ENCODE data around the gene GRIK1. TPM values are rescaled to one million over a fixed set of nuclear protein-coding genes. Genes with fewer than 3 reads are reported as not detected.
A peak's percentile ranks its signal among the peaks of the same experiment; 100 is the strongest.
"Not testable (repeated sequence)": the region's sequence is repeated elsewhere in the genome, so short reads cannot be mapped to it uniquely, and the experiment has no call there.

Gene GRIK1
- 1 to 10 TPM; 1.3 to 3.3 (median 2.2) TPM for polyA plus RNA-seq (ENCODE audit: insufficient read length in 4 of 4)

DNA sequence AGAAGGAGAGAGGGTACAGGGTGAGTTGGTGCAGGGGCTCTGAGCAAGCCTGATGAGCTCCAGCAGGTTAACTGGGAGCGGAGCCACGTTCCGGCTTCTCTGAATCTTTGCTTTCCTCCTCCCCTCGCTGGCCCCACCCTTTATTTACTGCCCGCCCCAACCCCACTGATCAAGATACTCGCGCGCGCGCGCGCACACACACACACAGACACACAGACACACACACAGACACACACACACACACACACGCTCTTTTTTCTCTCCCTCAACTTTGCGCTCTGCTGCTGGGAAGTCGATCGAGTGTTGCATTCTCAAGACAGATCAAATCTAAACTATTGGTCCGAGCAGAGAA, at the start of gene GRIK1:
TSS of gene GRIK1 (minus strand) at position 73 of the 352 bp plus-strand sequence.
- DNase-seq (ENCODE audit: low read depth in 4 of 4, low spot score in 3 of 4): no peak

GRCh38 chr21:29987762-29988161, 48.0 kb upstream of the GRIK1 start:
- DNase-seq (ENCODE audit: low read depth in 4 of 4, low spot score in 3 of 4): no peak

- no peak for DNase-seq (ENCODE audit: low read depth in 4 of 4, low spot score in 3 of 4)
Observed at GRCh38 chr21:29985866-29986265, 46.1 kb upstream of the GRIK1 start.

DNA sequence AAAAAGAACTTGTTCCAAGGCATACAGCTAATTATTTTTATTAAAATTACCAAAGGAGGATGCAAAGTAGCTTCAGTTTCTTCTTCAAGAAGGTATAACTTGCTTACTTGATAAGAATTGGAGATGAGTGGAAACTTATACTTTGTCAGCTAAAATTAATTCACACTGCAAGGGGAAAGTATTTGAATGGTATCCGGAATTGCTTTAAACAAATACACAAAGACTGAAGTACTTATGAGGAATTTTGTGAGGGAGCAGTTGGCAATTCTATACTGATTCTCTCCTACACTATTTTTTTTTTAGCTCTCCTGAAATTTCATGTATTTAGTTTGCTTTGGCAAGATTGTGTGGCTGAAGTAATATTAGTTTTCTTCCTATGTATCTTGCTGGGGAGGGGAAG, 39.2 kb upstream of the GRIK1 start:
- DNase-seq (ENCODE audit: low read depth in 4 of 4, low spot score in 3 of 4): no peak

- no peak for DNase-seq (ENCODE audit: low read depth in 4 of 4, low spot score in 3 of 4)
Observed at GRCh38 chr21:29975776-29976175, 36.0 kb upstream of the GRIK1 start.

- no peak for DNase-seq (ENCODE audit: low read depth in 4 of 4, low spot score in 3 of 4)
Observed at GRCh38 chr21:29973258-29973657, 33.5 kb upstream of the GRIK1 start.

DNA sequence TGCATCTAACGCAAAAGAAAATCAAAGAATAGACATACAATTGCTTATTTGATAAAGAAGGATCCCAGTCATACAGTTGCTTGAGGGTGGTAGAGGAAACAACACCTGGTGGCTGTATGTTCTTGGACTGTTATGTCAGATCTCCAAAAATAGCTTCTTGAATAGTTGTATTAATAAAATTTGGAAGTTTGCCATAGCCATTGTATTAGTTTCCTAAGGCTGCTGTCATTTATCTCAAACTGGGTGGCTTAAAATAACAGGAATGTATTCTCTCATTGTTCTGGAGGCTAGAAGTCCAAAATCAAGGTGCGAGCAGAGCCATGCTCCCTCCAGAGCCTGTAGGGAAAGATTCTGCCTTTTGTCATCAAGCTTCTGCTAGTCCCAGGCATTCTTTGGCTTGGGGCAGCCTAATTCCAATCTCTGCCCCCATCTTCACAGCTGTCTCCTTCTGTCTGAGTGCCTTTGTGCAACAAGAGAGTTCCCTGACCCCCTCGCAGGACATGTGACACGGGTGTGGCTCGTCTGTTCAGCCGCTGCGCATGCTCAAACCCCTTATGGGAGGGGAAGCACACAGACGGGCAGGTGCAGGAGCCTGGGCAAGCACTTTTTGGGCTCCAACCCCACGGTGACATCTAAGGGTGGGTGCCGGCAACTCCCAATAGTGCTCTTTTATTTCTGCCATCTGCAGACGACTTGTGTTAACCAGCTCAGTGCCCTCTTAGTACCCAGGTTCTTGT, 21.7 kb upstream of the GRIK1 start:
- no peak for DNase-seq (ENCODE audit: low read depth in 4 of 4, low spot score in 3 of 4)

- no peak for DNase-seq (ENCODE audit: low read depth in 4 of 4, low spot score in 3 of 4)
Observed at GRCh38 chr21:29958551-29958950, 18.8 kb upstream of the GRIK1 start.

DNA sequence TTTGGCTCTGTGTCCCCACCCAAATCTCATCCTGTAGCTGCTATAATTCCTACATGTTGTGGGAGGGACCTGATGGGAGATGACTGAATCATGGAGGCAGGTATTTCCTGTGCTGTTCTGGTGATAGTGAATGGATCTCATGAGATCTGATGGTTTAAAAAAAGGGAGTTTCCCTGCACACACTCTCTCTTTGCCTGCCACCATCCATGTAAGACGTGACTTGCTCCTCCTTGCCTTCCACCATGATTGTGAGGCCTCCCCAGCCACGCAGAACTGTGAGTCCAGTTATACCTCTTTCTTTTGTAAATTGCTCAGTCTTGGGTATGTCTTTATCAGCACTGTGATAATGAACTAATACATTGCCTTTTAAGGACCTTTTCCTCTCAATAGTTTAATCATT, 18.2 kb upstream of the GRIK1 start:
- DNase-seq (ENCODE audit: low read depth in 4 of 4, low spot score in 3 of 4): not testable (repeated sequence)

- no peak for DNase-seq (ENCODE audit: low read depth in 4 of 4, low spot score in 3 of 4)
Observed at GRCh38 chr21:29953690-29954089, 13.9 kb upstream of the GRIK1 start.

DNA sequence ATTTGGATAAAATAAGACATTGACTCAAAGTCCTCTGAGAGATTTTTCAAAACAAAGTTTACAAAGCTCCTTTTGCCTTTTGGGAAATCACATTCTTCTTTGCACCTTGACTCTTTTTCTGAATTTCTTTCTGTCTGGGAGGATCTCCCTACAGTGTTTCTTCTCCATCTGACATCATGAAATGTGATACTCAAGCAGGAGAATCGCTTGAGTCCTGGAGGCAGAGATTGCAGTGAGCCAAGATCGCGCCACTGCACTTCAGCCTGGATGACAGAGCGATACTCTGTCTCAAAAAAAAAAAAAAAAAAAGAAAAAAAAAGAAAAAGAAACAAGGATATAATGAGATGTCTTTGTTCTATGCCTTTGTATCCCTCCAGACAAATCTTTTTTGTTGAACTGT, 13.3 kb upstream of the GRIK1 start:
- DNase-seq (ENCODE audit: low read depth in 4 of 4, low spot score in 3 of 4): no peak

GRCh38 chr21:29951911-29952310, 12.1 kb upstream of the GRIK1 start:
- no peak for DNase-seq (ENCODE audit: low read depth in 4 of 4, low spot score in 3 of 4)

DNA sequence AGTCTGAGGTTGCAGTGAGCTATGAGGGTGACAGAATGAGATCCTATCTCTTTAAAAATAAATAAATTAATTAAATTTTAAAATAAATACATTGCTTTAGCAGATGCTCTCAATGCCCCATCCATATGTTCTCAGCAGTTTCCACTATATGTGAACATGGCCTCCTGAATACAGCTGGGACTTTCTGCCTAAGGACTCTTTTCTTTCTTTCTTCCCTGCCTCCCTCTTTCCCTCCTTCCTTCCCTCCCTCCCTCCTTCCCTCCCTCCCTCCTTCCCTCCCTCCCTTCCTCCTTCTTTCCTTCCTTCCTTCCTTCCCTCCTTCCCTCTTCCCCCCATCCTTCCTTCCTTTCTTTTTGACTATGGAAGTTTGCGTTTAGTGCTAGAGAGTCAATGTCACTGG, 10.2 kb upstream of the GRIK1 start:
- no peak for DNase-seq (ENCODE audit: low read depth in 4 of 4, low spot score in 3 of 4)

DNA sequence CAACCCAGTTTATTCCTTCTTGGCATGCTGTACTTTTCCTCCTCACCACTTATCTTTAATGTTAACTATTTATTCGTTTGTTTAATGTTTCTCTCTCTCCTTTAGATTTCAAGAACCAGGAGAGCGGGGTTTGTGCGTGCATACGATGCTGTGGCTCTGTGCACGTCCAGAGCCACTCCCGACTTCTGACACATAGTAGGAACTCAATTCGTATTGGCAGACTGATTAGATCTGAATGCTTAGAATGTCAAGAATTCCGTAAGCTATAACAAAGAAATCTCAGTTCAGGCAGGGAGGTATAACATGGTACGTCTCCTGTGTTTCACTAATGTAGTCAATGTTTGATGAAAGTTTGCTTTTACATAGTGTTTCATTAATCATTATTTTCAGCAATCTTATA, 7.3 kb upstream of the GRIK1 start:
- no peak for DNase-seq (ENCODE audit: low read depth in 4 of 4, low spot score in 3 of 4)

- no peak for DNase-seq (ENCODE audit: low read depth in 4 of 4, low spot score in 3 of 4)
Observed at GRCh38 chr21:29943885-29944284, 4.1 kb upstream of the GRIK1 start.

DNA sequence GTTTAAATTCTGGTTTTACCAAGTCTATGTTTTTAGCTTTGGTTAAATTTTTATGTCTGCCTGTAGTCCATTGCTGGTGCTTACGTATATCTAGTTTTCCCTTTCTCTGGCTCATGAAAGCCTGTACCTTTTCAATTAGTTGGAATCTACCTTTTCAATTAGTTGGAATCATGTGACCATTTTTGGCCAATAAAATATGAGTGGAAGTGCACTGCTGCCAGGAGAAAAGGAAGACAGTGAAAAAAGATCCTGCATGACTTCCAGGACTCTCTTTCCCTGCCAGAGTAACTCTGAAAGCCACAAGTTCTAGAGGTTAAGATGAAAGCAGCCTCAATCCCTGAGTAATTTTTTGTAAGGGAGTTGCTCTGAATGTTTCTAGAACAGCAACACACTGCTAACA, 2.2 kb upstream of the GRIK1 start:
- DNase-seq (ENCODE audit: low read depth in 4 of 4, low spot score in 3 of 4): no peak

DNA sequence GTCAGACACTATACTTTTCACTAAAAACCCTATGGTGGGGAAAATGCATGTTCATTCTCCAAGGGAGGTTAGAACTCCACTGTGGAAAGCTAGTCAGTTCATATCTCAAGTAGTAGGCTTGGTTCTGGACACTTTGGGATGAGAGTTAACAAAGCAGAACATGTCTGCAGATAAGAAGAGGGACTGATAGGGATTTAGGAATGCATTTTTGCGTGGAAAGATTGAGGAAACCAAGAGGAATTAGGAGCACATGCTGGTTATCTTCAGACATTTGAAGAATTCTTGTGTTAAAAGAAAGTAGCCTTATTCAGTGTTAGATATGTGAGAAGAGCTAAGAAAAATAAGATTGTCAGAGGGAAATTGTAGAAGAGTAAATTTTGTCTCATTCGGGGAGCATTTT, 1.2 kb upstream of the GRIK1 start:
- DNase-seq (ENCODE audit: low read depth in 4 of 4, low spot score in 3 of 4): no peak

- DNase-seq (ENCODE audit: low read depth in 4 of 4, low spot score in 3 of 4): no peak
Observed at GRCh38 chr21:29940361-29940760, 565 bp upstream of the GRIK1 start.

DNA sequence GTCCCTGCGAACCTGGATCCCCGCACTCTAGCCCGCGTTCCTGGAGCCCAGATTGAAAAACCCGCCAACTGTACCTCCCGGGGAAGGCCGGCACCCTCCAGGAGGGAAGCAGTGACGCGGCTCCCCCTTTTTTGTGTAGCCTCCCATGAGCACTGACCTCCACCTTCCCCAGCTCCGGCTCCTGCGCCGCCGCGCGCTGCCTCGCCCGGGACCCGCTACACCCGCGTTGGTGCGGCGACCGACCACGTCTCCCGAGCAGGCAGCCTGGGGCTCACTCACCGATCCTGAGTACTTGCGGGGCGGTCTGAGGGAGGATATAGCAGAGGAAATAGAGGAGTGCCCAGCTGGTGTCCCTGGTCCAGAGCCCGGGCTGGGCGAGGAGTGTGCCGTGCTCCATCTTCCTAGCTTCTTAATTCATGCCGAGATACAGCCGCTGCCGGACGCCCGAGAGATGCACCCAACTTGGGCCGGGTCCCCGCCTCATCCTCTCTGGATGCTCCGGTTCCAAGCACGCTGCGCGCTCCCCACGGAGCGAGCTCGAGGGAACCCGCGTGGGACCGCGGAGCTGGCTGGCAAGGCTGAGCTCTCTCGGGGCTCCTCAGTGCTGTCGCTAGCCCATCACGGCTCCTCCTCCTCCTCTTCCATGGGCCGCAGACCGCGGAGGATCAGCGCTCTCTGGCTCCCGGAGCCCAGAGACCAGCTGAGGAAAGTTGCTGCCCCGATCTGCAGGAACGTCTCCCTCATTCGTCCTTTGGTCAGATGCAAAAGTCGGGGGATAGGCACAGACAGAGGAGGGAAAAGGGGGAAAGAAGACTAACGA, 482 bp downstream of the GRIK1 start:
- peak in 3 of 4 donors; percentile 10 to 17 (median 12) for DNase-seq (ENCODE audit: low read depth in 4 of 4, low spot score in 3 of 4)

DNA sequence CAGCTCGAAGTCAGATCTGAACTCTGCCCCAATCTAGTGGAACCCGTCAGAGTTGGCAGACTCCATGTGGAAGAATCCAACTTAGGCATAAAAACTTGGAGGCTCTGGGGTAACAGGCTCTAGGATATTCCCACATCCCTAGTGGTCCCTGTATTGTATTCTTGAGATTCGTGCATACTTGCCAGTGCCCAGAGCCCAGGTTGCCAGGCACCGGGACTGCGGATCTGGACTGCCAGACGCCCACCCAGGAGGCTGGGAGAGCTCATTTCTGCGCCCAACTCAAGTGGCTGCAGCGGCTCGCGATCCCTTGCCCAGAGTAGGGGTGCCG, 1.1 kb downstream of the GRIK1 start:
- DNase-seq (ENCODE audit: low read depth in 4 of 4, low spot score in 3 of 4): no peak

DNA sequence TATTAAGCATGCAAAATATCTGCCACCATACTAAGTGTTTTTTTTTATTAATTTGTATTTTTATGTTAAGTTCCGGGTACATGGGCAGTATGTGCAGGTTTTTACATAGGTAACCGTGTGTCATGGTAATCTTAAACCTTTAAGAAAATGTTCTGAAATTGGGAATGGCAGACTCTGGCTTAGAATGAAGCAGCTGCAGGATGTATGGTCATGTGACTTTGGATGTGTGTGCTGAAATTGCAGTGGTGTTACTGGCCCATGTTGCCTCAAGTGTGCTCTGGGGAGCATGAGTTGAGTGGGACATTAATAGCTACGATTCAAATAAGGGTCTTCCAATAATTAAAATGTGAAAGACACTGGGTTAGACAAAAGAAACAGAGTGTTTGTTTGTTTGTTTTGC, 6.7 kb downstream of the GRIK1 start:
- DNase-seq (ENCODE audit: low read depth in 4 of 4, low spot score in 3 of 4): no peak

- DNase-seq (ENCODE audit: low read depth in 4 of 4, low spot score in 3 of 4): no peak
Observed at GRCh38 chr21:29928537-29928936, 11.3 kb downstream of the GRIK1 start.

Data from left renal pelvis (tissue), 4 donors.